PC-3 (cell line): ENCODE results near the gene SLC25A51.

ENCODE experiments used
- CTCF ChIP-seq: fragments of 300-600 bp; sonication (generic); conservative IDR thresholded peaks from 2 replicates; pipeline ENCODE4 v1.5.1; 2017; ENCODE audit warnings: antibody characterized with exemption, low read depth, mild to moderate bottlenecking, low read length
- EZH2 ChIP-seq: fragments of 300-600 bp; sonication (generic); IDR thresholded peaks from one replicate; pipeline ENCODE4 v1.6.1; 2017; ENCODE audit warnings: antibody characterized with exemption, mild to moderate bottlenecking, low read length; ENCODE audit not compliant: unreplicated experiment
- EZH2phosphoT487 ChIP-seq: fragments of 300-600 bp; sonication (generic); IDR thresholded peaks from 2 replicates; pipeline ENCODE4 v1.6.1; 2018; ENCODE audit warnings: mild to moderate bottlenecking, antibody characterized with exemption, low read length, borderline replicate concordance

- no peak for TF ChIP-seq CTCF
- TF ChIP-seq EZH2: no peak
- TF ChIP-seq EZH2phosphoT487: no peak
Observed at GRCh38 chr9:37889536-37889935, 14.4 kb downstream of the SLC25A51 start.
